ENCODE measurements around the gene MRPL37.

GRCh38 chr1:54177726-54178125 is 22.2 kb upstream of the MRPL37 start:
- TF ChIP-seq, protein P1, sequence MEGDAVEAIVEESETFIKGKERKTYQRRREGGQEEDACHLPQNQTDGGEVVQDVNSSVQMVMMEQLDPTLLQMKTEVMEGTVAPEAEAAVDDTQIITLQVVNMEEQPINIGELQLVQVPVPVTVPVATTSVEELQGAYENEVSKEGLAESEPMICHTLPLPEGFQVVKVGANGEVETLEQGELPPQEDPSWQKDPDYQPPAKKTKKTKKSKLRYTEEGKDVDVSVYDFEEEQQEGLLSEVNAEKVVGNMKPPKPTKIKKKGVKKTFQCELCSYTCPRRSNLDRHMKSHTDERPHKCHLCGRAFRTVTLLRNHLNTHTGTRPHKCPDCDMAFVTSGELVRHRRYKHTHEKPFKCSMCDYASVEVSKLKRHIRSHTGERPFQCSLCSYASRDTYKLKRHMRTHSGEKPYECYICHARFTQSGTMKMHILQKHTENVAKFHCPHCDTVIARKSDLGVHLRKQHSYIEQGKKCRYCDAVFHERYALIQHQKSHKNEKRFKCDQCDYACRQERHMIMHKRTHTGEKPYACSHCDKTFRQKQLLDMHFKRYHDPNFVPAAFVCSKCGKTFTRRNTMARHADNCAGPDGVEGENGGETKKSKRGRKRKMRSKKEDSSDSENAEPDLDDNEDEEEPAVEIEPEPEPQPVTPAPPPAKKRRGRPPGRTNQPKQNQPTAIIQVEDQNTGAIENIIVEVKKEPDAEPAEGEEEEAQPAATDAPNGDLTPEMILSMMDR (IDR thresholded peaks at IDR 0.05) = no peak
- no peak for TF ChIP-seq POLR2A (IDR thresholded peaks at IDR 0.05)
